Retinal pigment epithelial cell (primary cell): ENCODE measurements around the gene C1QTNF9B.

ENCODE experiments used
- DNase-seq: peaks from one replicate; pipeline ENCODE4 v3.0.0-alpha.2; 2010; ENCODE audit warnings: low read depth
- H3K4me3 ChIP-seq: 2 replicates; pipeline ENCODE4 v1.5.1; 2011; ENCODE audit warnings: mild to moderate bottlenecking, low read length, control low read depth, moderate library complexity
- TF ChIP-seq, protein P1 (sequence below): conservative IDR thresholded peaks from 2 replicates; pipeline ENCODE4 v1.5.1; 2011; ENCODE audit warnings: low read depth, low read length, control low read depth, inconsistent platforms

The C1QTNF9B gene

DNA sequence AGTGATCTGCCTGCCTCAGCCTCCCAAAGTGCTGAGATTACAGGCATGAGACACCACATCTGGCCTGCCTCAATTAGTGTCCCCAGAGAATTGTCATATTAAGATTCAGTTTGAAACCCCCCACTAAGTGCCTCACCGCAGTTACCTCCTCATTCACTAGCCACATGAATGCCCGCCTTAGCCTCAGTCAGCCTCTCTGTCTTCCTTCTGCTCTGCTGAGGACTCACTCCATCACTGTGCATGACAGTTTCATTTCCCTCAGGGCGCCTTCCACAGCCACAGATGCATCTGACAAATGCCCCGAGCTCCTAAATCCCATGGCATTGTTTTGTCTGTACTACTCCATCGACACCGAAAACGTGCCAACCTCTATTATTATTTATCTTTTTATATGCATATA, 31.4 kb downstream of the C1QTNF9B start:
- no peak for DNase-seq
- TF ChIP-seq, protein P1, sequence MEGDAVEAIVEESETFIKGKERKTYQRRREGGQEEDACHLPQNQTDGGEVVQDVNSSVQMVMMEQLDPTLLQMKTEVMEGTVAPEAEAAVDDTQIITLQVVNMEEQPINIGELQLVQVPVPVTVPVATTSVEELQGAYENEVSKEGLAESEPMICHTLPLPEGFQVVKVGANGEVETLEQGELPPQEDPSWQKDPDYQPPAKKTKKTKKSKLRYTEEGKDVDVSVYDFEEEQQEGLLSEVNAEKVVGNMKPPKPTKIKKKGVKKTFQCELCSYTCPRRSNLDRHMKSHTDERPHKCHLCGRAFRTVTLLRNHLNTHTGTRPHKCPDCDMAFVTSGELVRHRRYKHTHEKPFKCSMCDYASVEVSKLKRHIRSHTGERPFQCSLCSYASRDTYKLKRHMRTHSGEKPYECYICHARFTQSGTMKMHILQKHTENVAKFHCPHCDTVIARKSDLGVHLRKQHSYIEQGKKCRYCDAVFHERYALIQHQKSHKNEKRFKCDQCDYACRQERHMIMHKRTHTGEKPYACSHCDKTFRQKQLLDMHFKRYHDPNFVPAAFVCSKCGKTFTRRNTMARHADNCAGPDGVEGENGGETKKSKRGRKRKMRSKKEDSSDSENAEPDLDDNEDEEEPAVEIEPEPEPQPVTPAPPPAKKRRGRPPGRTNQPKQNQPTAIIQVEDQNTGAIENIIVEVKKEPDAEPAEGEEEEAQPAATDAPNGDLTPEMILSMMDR: no peak
- no peak overlapping the region for H3K4me3 ChIP-seq

DNA sequence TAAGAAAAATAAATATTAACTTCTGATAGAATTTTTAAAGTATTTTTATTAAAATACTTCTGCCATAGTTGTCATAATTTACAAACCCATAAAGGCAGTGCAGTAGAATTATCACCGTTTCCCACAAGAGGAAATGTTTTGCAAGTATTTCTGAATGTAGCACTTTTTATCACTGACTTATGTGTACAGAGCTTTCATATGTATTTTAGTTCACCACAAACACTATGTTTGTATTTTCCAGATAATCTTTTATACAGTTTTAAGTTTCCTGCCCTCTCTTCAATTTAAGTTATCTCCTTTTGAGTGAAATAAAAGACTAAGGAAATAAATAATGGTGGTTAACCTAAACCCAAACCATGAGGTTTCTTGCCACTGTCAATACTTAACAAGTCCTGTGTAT, 32.3 kb downstream of the C1QTNF9B start:
- TF ChIP-seq, protein P1: no peak
- no peak for DNase-seq
- no peak overlapping the region for H3K4me3 ChIP-seq

DNA sequence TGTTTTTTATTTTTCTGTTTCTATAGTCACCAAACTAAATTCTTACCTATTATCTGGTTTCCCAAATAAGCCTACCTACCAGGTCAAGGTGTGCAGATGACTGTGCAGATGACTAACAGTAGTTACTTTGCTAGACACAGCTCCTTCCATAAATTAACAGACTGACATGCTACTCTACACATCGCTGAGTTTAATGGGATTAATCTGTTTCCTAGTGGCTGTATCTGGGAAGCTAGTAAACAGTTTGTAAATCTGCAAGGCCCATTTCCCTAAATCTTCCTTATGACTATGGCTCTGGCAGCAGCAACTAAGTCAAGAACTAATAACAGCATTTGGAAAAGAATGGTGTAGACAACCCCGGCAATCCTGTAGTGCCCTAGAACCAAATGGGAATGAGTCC, 36.0 kb downstream of the C1QTNF9B start:
- TF ChIP-seq, protein P1: no peak
- no peak overlapping the region for H3K4me3 ChIP-seq
- DNase-seq: no peak

DNA sequence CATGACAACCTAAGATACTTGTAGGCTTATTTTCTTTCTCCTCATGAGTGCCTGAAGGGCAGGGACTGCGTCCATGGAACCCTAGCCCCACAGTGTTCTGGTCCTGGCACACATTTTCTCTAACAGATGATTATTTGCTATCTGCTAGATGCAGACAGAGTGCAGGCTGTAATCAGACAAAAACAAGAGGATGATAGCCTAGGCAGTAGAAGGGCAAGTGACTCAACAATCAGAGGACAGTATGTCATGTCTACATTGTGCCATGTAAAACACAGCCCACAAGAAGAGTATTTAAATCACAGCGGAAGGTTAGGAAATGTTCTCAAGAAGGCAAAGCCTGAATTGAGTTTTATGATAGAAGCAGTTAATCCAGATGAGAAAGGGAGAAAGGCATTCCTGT, 37.4 kb downstream of the C1QTNF9B start:
- DNase-seq: no peak

DNA sequence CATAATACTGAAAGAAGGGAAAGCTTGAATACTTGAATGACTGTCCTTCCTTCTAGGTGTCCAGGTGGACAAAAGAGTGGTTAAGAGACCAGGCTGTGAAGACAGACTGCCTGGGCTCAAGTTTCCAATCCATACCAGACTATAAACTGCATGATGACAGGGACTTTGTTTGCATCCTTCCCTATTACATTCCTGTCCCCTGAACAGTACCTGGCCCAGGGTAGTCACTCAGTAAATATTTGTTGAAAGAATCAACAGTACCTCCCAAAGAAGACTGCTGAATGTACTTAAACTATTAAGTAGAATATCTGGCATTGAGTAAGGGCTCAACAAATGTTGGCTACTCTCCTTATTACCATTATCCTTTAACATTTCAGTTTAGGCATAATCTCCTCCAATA, 37.8 kb downstream of the C1QTNF9B start:
- DNase-seq: no peak
- no peak overlapping the region for H3K4me3 ChIP-seq
- TF ChIP-seq, protein P1: no peak

More for the DNA sequence above, 37.4 kb downstream of the C1QTNF9B start:
- H3K4me3 ChIP-seq: no peak overlapping the region
- TF ChIP-seq, protein P1: no peak

DNA sequence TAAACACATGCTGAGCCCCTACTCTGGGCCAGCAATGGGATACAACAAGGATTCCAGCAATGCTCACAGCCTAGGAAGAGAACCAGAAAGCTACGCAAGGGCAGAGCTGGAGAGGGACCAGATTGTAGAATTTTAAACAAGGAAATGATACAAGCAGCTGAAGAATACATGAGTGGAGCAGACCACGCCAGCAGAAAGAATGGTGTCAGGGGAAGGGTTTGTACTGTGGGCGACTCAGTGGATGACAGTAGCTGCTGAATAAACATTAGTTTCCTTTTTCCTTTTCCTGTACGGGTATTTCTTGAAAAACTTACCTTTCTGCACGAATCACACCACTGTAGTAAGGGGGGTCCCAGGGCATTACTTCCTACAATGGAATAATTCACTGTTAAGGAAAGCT, 38.8 kb downstream of the C1QTNF9B start:
- H3K4me3 ChIP-seq: no peak overlapping the region
- TF ChIP-seq, protein P1: no peak
- no peak for DNase-seq

DNA sequence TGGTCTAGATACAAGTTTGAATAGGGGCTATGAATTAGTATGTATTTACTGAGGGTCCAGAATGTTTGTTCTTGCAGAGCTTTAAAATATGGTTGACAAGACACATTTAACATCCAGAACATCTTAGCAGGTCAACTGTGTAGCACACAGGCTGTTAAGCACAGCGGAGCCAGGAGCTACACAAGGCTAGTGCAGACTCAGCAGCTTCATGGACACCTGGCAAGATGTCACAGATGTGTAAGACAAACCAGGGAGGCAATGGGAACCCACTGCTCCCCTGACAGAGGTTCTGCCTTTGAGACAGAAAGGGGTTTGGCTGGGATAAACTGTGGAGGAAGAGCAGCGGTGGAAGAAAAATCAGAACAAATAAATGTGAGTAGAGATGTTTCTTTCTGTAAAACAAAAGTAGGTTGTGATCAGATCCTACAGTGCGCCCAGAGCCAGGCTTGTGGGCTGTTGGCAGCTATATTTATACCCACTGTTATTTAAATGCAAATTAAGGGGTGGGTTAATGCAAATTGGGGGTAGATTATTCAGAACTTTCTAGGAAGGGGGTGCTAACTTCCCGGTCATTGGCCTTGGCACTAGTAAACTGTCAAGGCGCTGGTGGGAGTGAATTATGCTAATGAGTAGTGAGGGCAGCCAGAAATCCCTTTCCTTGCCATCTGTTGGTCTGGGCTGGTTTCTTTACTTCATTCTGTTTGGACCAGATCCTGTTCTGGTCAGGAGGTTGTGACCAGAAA, 41.1 kb downstream of the C1QTNF9B start:
- no peak for DNase-seq

More for the DNA sequence above, 41.1 kb downstream of the C1QTNF9B start:
- TF ChIP-seq, protein P1: no peak
- H3K4me3 ChIP-seq: no peak overlapping the region
